K562 (cell line): ENCODE data around the gene SP6. TPM values are rescaled to one million over a fixed set of nuclear protein-coding genes. Genes with fewer than 3 reads are reported as not detected.

ENCODE experiments used
- CBFA2T2 ChIP-seq: fragments of 450-650 bp; conservative IDR thresholded peaks from 2 replicates; pipeline ENCODE4 v1.6.1; 2017; ENCODE audit warnings: mild to moderate bottlenecking
- CHD2 ChIP-seq: IDR thresholded peaks from 2 replicates; pipeline ENCODE4 v1.6.1; 2011; ENCODE audit warnings: low read depth, low read length
- CHD4 ChIP-seq: fragments of 200-600 bp; sonication (generic); IDR thresholded peaks from 3 replicates; pipeline ENCODE4 v1.6.1; 2012; ENCODE audit warnings: low read depth, mild to moderate bottlenecking, mixed read lengths, low read length, inconsistent platforms; ENCODE audit not compliant: insufficient read depth, insufficient replicate concordance, poor library complexity, severe bottlenecking
- DACH1 ChIP-seq: fragments of 450-650 bp; IDR thresholded peaks from 2 replicates; pipeline ENCODE4 v1.6.1; 2018; ENCODE audit not compliant: partially characterized antibody
- DDX20 ChIP-seq: fragments of 450-650 bp; IDR thresholded peaks from 2 replicates; pipeline ENCODE4 v1.6.1; 2016; ENCODE audit warnings: missing genetic modification characterization, low read depth, mild to moderate bottlenecking, missing compliant biosample characterization, moderate library complexity
- ETS2 ChIP-seq: IDR thresholded peaks from 2 replicates; pipeline ENCODE4 v1.6.1; 2016; ENCODE audit warnings: borderline replicate concordance, missing genetic modification characterization, mild to moderate bottlenecking, moderate library complexity, missing compliant biosample characterization; ENCODE audit not compliant: poor library complexity, severe bottlenecking
- MCM2 ChIP-seq: fragments of 450-650 bp; IDR thresholded peaks from 2 replicates; pipeline ENCODE4 v1.6.1; 2017; ENCODE audit warnings: low read depth, mild to moderate bottlenecking
- NFIC ChIP-seq: fragments of 450-650 bp; IDR thresholded peaks from 2 replicates; pipeline ENCODE4 v1.6.1; 2017; ENCODE audit warnings: mild to moderate bottlenecking, inconsistent platforms
- PHB ChIP-seq: fragments of 250-450 bp; sonication (Bioruptor Pico); IDR thresholded peaks from 2 replicates; pipeline ENCODE4 v1.5.0; 2021
- PHF8 ChIP-seq: fragments of 200-600 bp; sonication (generic); IDR thresholded peaks from 2 replicates; pipeline ENCODE4 v1.6.1; 2012; ENCODE audit warnings: mixed run types, mild to moderate bottlenecking, inconsistent platforms, low read length, moderate library complexity, borderline replicate concordance
- POLR2H ChIP-seq: IDR thresholded peaks from 2 replicates; pipeline ENCODE4 v1.6.1; 2016; ENCODE audit warnings: missing genetic modification characterization, low read depth, mild to moderate bottlenecking, control low read depth, missing compliant biosample characterization, moderate library complexity
- RCOR1 ChIP-seq, 2 experiments: IDR thresholded peaks; 2 replicates each; pipeline ENCODE4 v1.6.1; 2012; ENCODE audit warnings: low read depth in 2 of 2, low read length in 2 of 2, borderline replicate concordance in 1 of 2, improper control_type of control experiment in 1 of 2
- RREB1 ChIP-seq: fragments of 250-450 bp; sonication (Bioruptor Pico); IDR thresholded peaks from 2 replicates; pipeline ENCODE4 v1.4.0; 2020
- SIX5 ChIP-seq, 2 experiments: IDR thresholded peaks; 2 replicates each; pipeline ENCODE4 v1.6.1; 2011; ENCODE audit warnings: low read length in 2 of 2, borderline replicate concordance in 1 of 2, low read depth in 1 of 2, mild to moderate bottlenecking in 1 of 2, moderate library complexity in 1 of 2; ENCODE audit not compliant: insufficient read depth in 1 of 2
- TBL1XR1 ChIP-seq, 2 experiments: IDR thresholded peaks; 2 replicates each; pipeline ENCODE4 v1.6.1; 2012; ENCODE audit warnings: improper control_type of control experiment in 2 of 2, low read length in 2 of 2, mild to moderate bottlenecking in 1 of 2
- TRIM24 ChIP-seq, 2 experiments: fragments of 450-650 bp; IDR thresholded peaks; 2 replicates each; pipeline ENCODE4 v1.6.1; 2016
- ZFP36 ChIP-seq: fragments of 150-350 bp; IDR thresholded peaks from 2 replicates; pipeline ENCODE4 v1.6.1; 2018; ENCODE audit warnings: low read length, low read depth; ENCODE audit not compliant: partially characterized antibody
- ZNF140 ChIP-seq: fragments of 250-450 bp; sonication (Bioruptor Pico); IDR thresholded peaks from 2 replicates; pipeline ENCODE4 v1.8.0; 2021; ENCODE audit warnings: moderate library complexity, mild to moderate bottlenecking, inconsistent platforms
- ZNF695 ChIP-seq: fragments of 450-650 bp; formaldehyde crosslinking; IDR thresholded peaks from 2 replicates; pipeline ENCODE4 v1.4.0; 2020; ENCODE audit warnings: mild to moderate bottlenecking, moderate library complexity
- ZNF717 ChIP-seq: fragments of 250-450 bp; sonication (Bioruptor Pico); IDR thresholded peaks from 2 replicates; pipeline ENCODE4 v1.5.0; 2021
- ZNF77 ChIP-seq: fragments of 250-450 bp; sonication (Bioruptor Pico); IDR thresholded peaks from 2 replicates; pipeline ENCODE4 v1.5.0; 2020
- polyA plus RNA-seq, 8 experiments: library from polyadenylated mRNA; depleted of rRNA in 4 of 8; stranded (reverse) in 5 of 8; unstranded in 3 of 8; fragments of >200 nt; fragmentation: Nextera tagmentation in 2 of 8; fragmentation: Illumina TruSeq in 1 of 8; extraction: Ambion mirVana in 2 of 8; extraction: Trizol in 1 of 8; gene quantifications; 2 replicates each; pipeline versions ENCODE4 v1.2.1 to v1.2.3, GENCODE V29; 2011 to 2014; ENCODE audit warnings: inconsistent platforms in 1 of 8, missing spikeins in 1 of 8
- total RNA-seq, 7 experiments: library from RNA; depleted of rRNA in 6 of 7; stranded (reverse); fragments of >200 nt in 6 of 7; fragmentation: Illumina TruSeq in 2 of 7; extraction: Trizol in 2 of 7; gene quantifications; 2 replicates each; pipeline versions ENCODE4 v1.2.1 to v1.2.3, GENCODE V29; 2011 to 2021; ENCODE audit warnings: low replicate concordance in 1 of 7
- TF ChIP-seq, protein P1 (sequence below): fragments of 250-450 bp; sonication (Bioruptor Pico); IDR thresholded peaks from 2 replicates; pipeline ENCODE4 v1.4.0; 2020; ENCODE audit warnings: mild to moderate bottlenecking, moderate library complexity

Gene SP6
- total and polyA plus RNA-seq, 9 of the 15 experiments (the other 6 are each of a cell fraction or from before 2014, with no cell fraction given): 0.11 to 7.9 (median 2.2) TPM

DNA sequence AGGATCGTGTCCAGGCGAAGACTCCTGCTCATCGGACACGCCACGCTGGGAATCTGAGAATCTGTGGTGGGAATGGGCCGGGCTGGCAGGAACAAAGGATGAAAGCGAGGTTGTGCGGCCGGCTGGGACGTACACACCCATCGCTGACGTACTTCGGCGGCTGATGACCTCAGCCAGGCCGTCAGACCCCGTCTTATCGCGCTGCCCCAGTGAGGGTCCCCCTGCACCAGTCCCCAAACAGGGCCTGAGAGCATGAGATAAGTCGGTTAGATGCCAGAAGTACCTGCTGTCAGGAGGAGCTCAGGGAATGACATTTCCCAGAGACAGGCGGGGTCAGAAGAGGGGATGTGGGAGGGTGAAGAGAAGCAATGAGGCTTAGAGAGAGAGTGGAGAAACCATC lies 16.0 kb upstream of the SP6 start (continued):
- TF ChIP-seq NFIC (peak; percentile 98), DACH1 (no peak), POLR2H (tag) (no peak), CHD4 (no peak), SIX5 (IDR thresholded peaks at IDR 0.05; ENCODE audit: borderline replicate concordance in 1 of 2, insufficient read depth in 1 of 2, low read depth in 1 of 2, low read length in 2 of 2) (no peak), ZNF695 (CRISPR knock-in tag) (no peak), CBFA2T2 (peak; percentile 99), TRIM24 (IDR thresholded peaks at IDR 0.05) (peak; percentile 97 to 98), DDX20 (tag) (no peak), TBL1XR1 (IDR thresholded peaks at IDR 0.05; ENCODE audit: low read length in 2 of 2) (peak; percentile 93 to 98), ZNF77 (CRISPR knock-in tag) (no peak), RREB1 (no peak), ZFP36 (peak; percentile 27), RCOR1 (IDR thresholded peaks at IDR 0.05; ENCODE audit: borderline replicate concordance in 1 of 2, low read depth in 2 of 2, low read length in 2 of 2) (peak in 1 of 2 experiments; percentile 97; a peak in 2 of 4 replicates), MCM2 (no peak), ZNF717 (CRISPR knock-in tag) (no peak), PHB (CRISPR knock-in tag) (no peak), ETS2 (tag) (no peak), PHF8 (no peak), ZNF140 (CRISPR knock-in tag) (no peak), CHD2 (no peak)
- TF ChIP-seq, protein P1, sequence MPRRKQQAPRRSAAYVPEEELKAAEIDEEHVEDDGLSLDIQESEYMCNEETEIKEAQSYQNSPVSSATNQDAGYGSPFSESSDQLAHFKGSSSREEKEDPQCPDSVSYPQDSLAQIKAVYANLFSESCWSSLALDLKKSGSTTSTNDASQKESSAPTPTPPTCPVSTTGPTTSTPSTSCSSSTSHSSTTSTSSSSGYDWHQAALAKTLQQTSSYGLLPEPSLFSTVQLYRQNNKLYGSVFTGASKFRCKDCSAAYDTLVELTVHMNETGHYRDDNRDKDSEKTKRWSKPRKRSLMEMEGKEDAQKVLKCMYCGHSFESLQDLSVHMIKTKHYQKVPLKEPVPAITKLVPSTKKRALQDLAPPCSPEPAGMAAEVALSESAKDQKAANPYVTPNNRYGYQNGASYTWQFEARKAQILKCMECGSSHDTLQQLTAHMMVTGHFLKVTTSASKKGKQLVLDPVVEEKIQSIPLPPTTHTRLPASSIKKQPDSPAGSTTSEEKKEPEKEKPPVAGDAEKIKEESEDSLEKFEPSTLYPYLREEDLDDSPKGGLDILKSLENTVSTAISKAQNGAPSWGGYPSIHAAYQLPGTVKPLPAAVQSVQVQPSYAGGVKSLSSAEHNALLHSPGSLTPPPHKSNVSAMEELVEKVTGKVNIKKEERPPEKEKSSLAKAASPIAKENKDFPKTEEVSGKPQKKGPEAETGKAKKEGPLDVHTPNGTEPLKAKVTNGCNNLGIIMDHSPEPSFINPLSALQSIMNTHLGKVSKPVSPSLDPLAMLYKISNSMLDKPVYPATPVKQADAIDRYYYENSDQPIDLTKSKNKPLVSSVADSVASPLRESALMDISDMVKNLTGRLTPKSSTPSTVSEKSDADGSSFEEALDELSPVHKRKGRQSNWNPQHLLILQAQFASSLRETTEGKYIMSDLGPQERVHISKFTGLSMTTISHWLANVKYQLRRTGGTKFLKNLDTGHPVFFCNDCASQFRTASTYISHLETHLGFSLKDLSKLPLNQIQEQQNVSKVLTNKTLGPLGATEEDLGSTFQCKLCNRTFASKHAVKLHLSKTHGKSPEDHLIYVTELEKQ (CRISPR knock-in tag): no peak
